GM19238 (cell line): ENCODE results near the gene PILRB.
A peak's percentile ranks its signal among the peaks of the same experiment; 100 is the strongest.
"Not testable (repeated sequence)": the region's sequence is repeated elsewhere in the genome, so short reads cannot be mapped to it uniquely, and the experiment has no call there.

Experiments
- DNase-seq: peaks from one replicate; pipeline ENCODE4 v3.0.0; 2011; ENCODE audit warnings: low spot score; ENCODE audit not compliant: insufficient read length

Gene PILRB

GRCh38 chr7:100356416-100357068 lies 1.4 kb upstream of the PILRB start:
- DNase-seq: no peak

DNA sequence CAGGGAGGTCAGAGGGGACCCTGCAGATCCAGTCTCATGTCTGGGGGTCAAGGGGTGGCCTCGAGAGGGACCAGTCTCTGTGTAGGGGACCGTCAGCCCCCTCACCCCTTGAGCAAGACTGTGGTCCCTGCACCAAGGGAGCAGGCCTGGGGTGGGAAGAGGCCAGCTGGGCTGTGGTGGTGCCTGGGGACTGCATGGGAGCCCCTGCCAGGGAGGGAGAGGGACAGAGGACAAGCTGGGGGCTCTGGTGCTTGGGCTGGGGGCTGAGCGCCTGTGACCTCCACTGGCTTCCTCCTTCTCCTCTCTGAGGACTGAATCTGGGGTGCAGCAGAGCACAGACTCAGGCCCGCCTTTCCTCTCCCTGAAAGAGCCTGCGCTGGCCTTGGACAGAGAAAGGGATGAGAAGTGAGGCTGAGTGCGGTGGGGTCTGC lies 771 bp upstream of the PILRB start:
- DNase-seq: no peak

DNA sequence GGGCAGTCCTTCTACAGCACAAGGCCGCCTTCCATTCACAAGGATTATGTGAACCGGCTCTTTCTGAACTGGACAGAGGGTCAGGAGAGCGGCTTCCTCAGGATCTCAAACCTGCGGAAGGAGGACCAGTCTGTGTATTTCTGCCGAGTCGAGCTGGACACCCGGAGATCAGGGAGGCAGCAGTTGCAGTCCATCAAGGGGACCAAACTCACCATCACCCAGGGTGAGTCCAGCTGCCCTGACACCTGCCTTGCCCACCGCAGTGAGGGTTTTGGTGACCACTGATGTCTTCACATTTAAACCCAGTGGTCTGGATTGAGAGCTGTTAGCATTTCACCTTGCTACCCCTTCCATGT lies 918 bp downstream of the PILRB start:
- no peak for DNase-seq

GRCh38 chr7:100360135-100360854 lies 2.4 kb downstream of the PILRB start:
- DNase-seq: no peak

- no peak for DNase-seq
Measured at GRCh38 chr7:100363098-100363497, 5.2 kb downstream of the PILRB start.

- not testable (repeated sequence) for DNase-seq
Measured at GRCh38 chr7:100363797-100364196, 5.9 kb downstream of the PILRB start.

DNA sequence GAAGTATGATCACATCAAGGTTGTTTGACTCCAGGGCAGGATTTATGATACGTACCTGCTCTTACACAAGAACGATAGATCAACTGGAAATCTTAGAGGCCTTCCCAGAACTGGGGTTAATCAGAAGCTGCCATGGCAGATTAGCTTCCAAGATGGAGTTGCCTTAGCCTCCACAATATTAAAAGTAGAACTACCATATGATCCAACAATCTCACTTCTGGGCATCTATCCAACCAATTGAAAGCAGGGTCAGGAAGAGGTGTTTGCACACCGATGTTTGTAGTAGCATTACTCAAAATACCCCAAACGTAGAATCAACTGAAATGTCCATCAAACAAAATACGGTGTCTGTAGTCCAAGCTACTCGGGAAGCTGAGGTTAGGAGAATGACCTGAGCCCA lies 6.6 kb downstream of the PILRB start:
- DNase-seq: no peak

DNA sequence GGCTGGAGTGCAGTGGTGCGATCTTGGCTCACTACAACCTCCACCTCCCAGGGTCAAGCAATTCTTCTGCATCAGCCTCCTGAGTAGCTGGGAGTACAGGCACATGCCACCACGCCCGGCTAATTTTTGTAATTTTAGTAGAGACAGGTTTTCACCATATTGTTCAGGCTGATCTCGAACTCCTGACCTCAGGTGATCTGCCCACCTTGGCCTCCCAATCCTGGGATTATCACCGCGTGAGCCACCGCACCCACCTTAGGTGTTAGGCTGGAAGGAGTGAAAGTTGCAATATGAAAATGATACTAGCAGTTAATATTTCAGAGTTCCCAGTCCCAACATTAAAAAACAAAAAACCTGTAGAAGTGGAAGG lies 8.1 kb downstream of the PILRB start:
- DNase-seq: not testable (repeated sequence)

DNA sequence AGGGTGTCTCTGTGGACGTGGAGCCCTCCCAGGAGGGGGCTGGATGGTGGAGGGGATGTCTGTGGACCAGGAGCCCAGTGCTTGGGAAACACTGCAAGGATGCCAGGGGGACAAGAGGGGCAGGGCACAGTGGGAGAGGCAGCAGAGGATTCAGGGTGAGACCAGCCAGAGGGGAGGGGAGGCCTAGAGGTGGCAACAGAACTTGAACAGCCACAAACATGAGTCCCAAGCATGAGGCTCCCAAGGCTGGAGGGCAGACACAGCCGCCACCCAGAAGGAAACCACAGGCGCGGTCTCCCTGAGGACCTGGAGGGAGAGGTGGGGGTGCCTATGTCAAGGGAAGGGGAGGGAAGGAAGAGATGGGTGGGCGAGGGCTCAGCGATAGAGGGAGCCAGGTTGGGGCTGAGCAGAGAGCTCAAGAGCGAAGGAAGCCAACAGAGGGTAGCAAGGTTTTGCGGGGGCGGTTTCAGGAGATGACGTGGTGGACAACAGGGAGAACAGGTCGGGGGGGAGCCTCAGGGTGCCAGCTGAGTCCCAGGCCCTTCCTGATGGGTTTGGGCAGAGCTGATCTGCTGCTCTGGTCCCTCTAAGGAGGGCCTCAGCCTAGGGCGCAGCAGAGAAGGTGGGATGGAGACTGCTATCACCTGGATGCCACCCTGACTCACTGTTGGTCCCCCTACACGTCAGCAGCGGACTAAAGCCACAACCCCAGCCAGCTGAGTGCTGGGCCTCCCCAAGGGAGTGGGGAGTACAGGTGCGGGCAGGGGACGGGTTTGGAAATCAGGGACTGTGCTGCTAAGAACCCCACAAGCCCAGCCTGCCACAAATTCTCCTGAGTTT lies 8.7 kb downstream of the PILRB start:
- no peak for DNase-seq

- DNase-seq: no peak
Measured at GRCh38 chr7:100367251-100367620, 9.3 kb downstream of the PILRB start.

GRCh38 chr7:100367676-100368613 lies 10.0 kb downstream of the PILRB start:
- DNase-seq: no peak

- DNase-seq: peak; percentile 47
Measured at GRCh38 chr7:100369105-100369504, 11.2 kb downstream of the PILRB start.

GRCh38 chr7:100370303-100370702 lies 12.4 kb downstream of the PILRB start:
- no peak for DNase-seq

GRCh38 chr7:100370746-100371145 lies 12.8 kb downstream of the PILRB start:
- no peak for DNase-seq

DNA sequence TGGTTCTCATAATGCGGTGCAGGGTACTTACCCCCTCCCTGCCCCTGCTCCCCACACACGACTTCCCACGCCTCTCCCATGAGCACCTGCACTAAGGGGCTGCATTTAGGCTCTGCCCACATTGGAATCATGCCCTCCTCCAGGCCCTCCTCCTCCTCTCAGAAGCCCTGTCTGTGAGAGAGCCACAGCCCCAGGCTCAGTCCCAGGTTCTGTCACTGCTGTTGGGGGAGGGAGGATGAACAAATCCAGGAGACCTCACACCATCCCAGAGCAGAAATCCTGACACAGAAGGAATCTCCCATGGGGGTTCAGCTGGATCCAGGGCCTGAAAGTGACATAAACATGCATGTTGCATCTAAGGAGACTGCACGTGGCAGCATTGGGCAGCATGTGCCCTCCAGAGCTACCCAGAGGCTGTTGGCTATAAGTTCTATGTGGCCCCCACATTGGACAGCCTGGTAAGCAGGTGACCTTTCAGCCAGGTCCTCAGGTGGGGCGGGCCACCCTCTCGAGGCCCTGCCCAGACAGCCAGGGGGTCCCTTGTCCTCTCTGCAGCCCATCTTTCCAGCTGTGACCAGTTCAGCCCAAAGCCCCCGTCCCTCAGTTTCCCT lies 13.7 kb downstream of the PILRB start:
- no peak for DNase-seq

DNA sequence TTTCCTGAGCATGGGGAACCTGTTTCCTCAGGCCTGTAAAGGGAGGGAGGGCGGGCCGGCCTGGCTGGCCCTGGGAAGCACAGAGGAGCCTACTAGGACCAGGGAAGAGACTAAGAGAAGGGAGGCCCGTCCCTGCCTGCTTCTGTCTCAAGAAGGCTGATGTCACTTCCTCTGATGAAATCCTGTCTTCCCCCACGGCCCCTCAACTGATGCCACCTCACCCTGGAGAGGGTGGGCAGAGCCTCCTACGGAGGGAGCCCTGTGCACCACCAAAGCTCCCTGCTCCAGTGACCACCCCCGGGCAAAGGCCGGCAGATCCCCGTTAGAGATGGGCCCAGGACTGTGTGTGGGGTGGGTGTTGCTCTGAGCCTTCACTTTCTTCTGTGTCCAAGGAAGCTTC lies 14.3 kb downstream of the PILRB start:
- no peak for DNase-seq

GRCh38 chr7:100372694-100373093 lies 14.8 kb downstream of the PILRB start:
- DNase-seq: no peak

DNA sequence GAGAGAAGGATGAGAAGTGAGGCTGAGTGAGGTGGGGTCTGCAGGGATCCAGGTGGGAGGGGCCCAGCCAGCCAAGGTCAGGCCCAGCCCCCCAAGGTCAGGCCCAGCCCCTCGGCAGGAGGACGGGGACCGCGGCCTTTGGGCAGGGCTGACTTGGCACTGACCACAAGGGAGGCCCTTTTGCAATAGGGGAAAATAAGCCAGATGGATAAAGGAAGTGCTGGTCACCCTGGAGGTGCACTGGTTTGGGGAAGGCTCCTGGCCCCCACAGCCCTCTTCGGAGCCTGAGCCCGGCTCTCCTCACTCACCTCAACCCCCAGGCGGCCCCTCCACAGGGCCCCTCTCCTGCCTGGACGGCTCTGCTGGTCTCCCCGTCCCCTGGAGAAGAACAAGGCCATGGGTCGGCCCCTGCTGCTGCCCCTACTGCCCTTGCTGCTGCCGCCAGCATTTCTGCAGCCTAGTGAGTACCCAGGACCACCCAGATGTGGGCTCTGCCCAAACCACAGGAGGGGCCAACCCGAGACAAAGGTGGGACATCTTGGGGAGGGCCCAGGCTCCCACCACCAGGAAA lies 15.4 kb downstream of the PILRB start, which contains the start of gene PILRA:
Gene PILRA (plus strand): TSS at position 227 of the 571 bp plus-strand sequence. CDS start 170 bp downstream, at position 397.
- DNase-seq: no peak

GRCh38 chr7:100373870-100374598 lies 16.1 kb downstream of the PILRB start:
- not testable (repeated sequence) for DNase-seq

GRCh38 chr7:100374601-100375000 lies 16.7 kb downstream of the PILRB start:
- no peak for DNase-seq
